ENCODE results near the gene BHLHA15.

BHLHA15 gene

DNA sequence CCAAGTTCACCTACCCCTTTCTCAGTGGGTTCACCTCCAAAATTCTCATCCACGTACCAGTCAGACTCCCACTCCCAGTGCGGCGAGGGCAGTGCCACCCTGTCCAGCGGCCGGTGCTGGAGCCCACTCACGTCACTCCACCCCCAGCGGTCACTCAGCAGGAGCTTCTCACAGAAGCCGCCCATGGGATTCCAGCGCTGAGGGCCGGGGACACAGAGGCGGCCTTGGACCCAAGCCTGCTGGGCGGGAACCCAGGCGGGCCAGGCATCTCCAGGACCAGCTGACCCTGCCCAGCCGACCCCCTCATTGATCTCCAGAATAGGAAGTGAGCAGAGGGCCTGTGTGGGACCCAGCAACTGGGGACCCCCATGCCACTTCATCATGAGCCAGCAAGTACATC is 33.6 kb downstream of the BHLHA15 start:
- no peak for DNase-seq (ENCODE audit: low read depth in 2 of 2)

DNA sequence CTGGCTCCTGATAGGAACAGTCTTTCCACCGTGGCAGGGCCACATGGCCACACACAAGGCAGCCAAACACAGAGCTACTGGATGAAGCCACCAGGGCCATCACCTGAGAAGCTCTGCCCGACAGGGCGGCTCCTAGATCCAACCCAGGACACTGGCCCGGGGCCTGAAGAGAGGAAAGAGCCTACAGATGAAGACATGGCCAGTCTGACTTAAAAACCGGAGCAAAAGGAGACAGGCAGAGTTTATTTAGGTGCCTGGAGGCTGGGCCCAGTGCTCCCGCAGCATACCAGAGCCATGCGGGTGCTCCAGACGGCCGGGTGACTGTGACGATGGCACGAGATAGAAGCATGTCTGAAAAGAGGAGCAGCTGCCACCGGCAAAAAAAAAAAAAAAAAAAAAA is 36.9 kb downstream of the BHLHA15 start:
- DNase-seq (ENCODE audit: low read depth in 2 of 2), result no peak

DNA sequence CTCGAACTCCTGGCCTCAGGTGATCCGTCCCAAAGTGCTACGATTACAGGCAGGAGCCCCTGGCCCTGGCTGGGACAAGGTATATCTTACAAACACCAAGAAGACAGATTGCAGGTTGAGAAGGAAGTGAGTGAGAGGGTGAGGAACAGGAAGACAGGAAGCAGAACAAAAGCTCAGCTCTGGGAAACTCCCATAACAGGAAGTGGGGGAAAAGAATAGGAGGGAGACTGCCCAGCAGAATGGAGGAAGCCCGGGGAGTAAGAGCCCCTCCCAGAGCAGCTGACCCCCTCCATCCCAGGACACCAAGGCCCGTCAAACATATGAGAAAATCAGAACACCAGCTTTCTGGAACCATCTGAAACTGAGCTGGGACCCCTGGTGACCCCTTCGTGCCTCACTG is 37.9 kb downstream of the BHLHA15 start:
- DNase-seq (ENCODE audit: low read depth in 2 of 2), result no peak

DNA sequence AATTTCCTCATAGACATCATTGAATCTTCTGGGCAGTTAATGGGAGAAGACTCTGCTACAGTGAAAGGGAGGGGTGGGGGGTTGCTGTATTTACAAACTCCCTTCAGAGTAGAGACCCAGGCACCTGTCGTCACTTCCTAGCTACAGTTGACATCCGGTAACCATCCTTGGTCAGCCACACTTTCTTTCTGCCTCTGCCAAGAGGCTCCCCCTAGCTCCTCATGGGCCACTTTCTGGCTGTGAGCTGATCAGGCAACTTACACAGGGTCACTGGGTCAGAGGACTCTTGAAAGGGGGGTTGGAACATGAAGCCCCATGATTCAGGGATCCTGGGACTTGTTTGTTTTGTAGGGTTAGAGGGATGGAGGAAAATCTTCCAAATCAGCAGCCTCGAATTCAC is 39.5 kb downstream of the BHLHA15 start:
- no peak for DNase-seq (ENCODE audit: low read depth in 2 of 2)

DNA sequence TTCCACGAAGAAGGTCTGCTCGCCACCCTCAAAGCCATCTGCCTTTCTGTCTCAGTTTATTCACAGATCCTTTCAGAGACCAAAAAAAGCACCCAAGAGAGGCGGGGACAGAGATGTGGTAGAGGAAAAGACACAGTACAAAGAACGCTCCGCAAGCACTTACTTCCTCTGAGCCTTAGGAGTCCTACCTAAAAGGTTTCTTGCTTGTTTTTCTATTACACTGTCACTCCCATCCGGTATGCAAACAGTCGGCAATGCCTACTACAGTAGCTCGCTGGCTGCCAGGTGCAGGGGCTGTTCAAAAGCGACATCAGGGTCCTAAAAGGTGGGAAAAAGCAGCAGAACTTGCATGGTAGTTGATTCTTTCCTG is 40.0 kb downstream of the BHLHA15 start:
- no peak for DNase-seq (ENCODE audit: low read depth in 2 of 2)

DNA sequence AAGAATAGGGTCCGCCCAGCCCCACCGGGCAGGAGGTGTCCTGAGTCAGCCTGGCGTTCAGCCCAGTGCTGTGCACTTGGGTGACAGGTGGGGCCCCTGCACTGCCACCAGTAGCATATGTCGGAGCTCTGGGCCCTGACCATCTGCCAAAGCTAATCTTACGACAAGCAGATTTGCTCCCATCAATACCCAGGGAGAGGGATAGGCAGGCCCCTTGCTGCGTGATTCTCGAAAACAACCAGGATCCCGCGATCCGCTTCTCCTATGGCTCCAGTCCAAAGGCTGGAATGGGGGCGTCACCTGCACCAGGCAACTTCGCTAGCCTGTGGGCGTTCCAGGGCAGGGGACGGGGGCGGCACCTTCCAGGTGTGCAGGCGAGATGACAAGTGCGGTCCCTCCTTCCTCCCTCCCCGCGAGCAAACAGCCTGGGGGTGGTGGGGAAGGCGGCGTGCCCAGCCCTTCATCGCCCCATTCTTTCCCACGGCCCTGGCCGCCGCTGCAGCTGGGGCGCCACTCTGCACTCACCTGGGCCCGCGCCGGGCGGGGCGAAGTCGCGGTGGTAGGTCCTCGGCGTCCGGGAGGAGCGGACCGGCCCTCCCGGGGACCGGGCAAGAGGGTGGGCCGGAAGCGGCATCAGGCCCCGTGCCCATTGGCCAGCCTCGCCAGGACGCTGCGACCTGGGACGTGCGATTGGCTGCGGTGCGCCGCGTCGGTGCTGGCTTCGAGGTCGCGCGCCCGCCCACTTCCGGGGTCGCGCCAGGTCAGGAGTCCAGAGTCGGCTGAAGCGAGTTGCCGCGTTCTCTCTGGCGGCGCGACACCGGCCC is 40.6 kb downstream of the BHLHA15 start, which contains the start of gene TECPR1:
Gene TECPR1 (minus strand): TSS at position 632 of the 824 bp plus-strand sequence. CDS start 6,086 bp downstream, outside the sequence.
- peak; percentile 61 to 74 for DNase-seq (ENCODE audit: low read depth in 2 of 2)

DNA sequence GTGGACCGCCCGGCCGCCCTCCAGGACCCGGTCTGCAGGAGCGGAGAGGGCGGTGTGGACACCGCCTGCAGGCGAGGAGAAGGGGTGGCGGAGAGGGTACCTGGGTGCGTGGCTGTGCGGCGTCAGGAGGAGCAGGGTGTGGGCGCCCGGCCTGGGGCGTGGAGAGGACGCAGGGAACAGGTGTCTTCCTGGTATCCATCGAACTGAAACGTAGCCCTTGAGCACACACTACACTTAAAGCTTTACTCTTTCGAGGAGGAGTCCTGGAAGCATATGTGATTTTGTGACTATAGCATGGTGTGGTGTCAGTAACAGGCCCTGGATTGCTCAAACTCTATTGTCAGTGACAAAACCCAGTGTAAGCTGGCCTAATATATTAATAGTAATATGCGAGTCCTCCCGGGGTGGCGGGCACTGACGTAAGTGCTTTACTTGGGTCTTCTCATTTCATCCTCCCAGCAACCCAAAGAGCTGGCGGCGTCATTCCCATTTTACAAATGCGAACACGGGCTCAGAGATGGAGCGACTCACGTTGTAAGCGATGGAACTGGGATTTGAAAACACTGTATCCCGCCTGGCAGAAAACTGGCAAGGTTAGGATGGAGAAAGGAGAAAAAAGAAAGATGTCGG is 41.3 kb downstream of the BHLHA15 start:
- DNase-seq (ENCODE audit: low read depth in 2 of 2), result no peak

DNA sequence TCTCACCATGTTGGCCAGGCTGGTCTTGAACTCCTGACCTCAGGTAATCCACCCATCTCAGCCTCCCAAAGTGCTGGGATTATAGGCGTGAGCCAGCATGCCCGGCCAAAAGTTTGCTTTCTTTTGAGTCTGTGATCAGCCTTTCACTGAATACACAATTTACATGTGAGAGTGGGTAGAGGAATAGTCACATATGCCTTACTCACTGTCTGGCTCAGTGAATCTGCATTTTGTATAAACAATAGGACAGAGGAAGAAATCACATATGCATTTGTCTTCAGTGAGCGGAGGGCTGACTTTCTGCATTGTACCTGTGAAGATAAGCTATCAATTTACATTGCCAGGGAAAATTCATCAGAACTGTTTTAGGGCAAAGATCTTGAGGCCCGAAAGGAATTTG is 43.3 kb downstream of the BHLHA15 start:
- DNase-seq (ENCODE audit: low read depth in 2 of 2), result no peak

DNA sequence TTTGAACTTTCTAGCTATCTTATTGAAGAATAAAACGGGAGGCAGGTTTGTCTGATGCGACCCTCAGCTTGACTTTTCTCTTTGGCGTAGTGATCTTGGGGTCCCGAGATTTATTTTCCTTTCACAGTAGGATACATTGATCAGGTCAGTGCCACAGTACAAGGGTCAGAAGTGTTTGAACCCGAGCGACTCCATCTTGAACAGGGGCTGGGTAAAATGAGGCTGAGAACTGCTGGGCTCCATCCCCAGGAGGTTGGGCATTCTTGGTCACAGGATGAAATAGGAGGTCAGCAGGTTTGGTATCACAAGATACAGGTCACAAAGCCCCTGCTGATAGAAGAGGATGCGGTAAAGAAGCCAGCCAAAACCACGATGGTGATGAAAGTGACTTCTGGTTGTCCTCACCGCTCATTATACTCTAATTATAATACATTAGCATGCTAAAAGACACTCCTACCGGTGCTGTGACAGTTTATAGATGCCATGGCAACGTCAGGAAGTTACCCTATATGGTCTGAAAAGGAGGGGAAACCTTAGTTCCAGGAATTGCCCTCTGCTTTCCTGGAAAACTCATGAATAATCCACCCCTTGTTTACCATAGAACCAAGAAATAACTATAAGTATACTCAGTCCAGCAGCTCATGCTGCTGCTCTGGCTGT is 43.8 kb downstream of the BHLHA15 start:
- DNase-seq (ENCODE audit: low read depth in 2 of 2), result no peak

DNA sequence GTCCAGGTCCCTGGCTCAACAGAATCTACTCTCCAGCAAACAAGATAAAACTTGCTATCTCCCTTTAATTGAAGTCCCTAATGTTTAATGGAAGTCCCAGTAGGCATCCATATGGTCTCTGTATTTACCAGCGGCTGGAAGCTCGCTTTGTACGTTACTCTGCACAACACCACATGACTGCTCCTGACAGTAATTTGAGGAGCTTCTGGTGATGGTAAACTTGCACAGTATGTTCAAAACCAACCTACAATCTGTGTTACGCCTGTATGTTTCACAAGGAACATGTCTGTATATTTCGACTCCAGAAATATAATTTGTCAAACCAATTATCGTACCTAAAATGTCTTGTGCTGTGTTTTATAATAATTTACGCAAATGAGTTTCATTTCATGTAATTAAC is 45.2 kb downstream of the BHLHA15 start:
- DNase-seq (ENCODE audit: low read depth in 2 of 2), result no peak

DNA sequence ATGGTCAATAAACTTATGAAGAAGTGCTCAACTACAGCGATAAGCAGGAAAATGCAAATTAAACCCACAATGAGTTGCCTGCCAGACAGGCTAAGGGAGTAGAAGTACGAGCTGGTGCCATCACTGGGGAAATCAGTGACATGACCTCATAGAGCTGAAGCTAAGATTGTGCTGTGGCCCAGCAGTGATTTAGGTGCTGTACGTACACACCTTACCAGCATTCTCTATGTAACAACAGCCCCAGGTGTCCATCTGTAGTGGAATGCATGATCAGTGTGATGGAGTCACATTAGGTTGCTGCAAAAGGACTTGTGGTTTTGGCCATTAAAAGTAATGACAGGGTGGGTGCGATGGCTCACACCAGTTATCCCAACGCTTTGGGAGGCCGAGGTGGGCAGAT is 46.5 kb downstream of the BHLHA15 start:
- no peak for DNase-seq (ENCODE audit: low read depth in 2 of 2)

Data from stimulated activated CD8-positive, alpha-beta memory T cell treated with anti-CD3 and anti-CD28 coated beads, Interleukin-15, amount 100 ng/mL, for 4 hours (primary cell).